Skeletal muscle tissue (tissue), 4 donors: ENCODE measurements around the gene RELA. TPM values are rescaled to one million over a fixed set of nuclear protein-coding genes. Genes with fewer than 3 reads are reported as not detected.
A peak's percentile ranks its signal among the peaks of the same experiment; 100 is the strongest.

Experiments
- H3K27ac ChIP-seq: one replicate; pipeline ENCODE4 v1.7.0; 2013; ENCODE audit warnings: mild to moderate bottlenecking, low read depth, low read length, inconsistent platforms
- H3K27me3 ChIP-seq, 3 donors: one replicate each; pipeline ENCODE4 v1.7.0; 2013; ENCODE audit warnings: low read length in 3 of 3; ENCODE audit not compliant: control insufficient read depth in 3 of 3, insufficient read depth in 3 of 3
- H3K36me3 ChIP-seq, 3 donors: one replicate each; pipeline ENCODE4 v1.7.0; 2013; ENCODE audit warnings: low read length in 3 of 3; ENCODE audit not compliant: control insufficient read depth in 3 of 3, insufficient read depth in 3 of 3
- H3K4me1 ChIP-seq, 3 donors: one replicate each; pipeline ENCODE4 v1.7.0; 2013; ENCODE audit warnings: low read length in 3 of 3, mild to moderate bottlenecking in 3 of 3; ENCODE audit not compliant: control insufficient read depth in 3 of 3, insufficient read depth in 3 of 3
- H3K4me3 ChIP-seq, 3 donors: one replicate each; pipeline ENCODE4 v1.7.0; 2013; ENCODE audit warnings: low read length in 3 of 3
- H3K9ac ChIP-seq, 3 donors: one replicate each; pipeline ENCODE4 v1.7.0; 2013; ENCODE audit warnings: low read length in 3 of 3, mild to moderate bottlenecking in 3 of 3, moderate library complexity in 2 of 3, low read depth in 1 of 3
- H3K9me3 ChIP-seq, 3 donors: one replicate each; pipeline ENCODE4 v1.7.0; 2013; ENCODE audit warnings: low read length in 3 of 3; ENCODE audit not compliant: control insufficient read depth in 3 of 3
- total RNA-seq: library from RNA; depleted of rRNA; stranded (reverse); fragments of >200 nt; gene quantifications from one replicate; pipeline ENCODE4 v1.2.3, GENCODE V29; 2014
- donor health status: Osteomylitis.

RELA gene
- total RNA-seq, 1 donor from 2014 or later = 13.0 TPM

DNA sequence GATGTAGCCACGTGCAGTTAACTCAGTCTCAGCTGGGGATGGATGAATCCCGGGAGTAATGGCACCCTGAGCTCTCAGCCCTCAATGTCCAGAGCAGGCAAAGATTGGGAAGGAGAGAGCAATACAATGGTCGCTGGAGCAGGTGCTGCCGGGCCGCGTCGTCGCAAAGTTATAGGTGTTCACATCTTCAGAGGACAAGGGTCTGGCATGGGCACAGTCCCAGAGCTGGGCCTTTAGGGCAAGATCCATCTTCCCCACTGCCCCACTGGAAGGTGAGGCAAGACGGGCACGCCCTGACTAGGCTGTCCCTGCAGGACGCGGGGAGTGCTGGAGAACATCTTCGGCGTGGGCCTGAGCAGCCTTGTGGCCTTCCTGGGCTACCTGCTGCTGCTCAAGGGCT, 39.5 kb downstream of the RELA start:
- Histone ChIP-seq H3K36me3 (peaks cover 74 to 88% (median 76%) of the 10 kb centered on the region in 3 donors), H3K9ac (no peak overlapping the region), H3K9me3 (no peaks in the 10 kb centered on the region), H3K27ac (no peak overlapping the region), H3K4me1 (no peaks in the 10 kb centered on the region), H3K27me3 (no peaks in the 10 kb centered on the region), H3K4me3 (no peak overlapping the region)

DNA sequence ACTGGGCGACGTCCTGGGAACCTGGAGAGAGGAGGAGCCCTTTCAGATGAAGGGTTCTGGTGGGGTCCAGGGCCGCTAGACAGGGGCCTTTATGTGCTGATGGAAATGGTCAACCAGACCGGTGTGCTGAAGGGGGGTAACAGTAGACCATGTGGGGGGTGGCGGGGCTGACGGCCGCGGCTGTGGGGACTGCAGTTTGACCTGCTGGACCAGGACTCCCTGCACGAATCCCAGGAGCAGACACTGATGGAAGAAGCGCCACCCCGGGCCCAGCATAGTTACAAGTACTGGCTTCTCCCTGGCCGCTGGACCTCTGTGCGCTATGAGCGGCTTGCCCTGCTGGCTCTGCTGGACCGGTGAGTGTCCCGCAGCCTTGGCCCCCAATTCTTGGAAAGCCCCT, 40.7 kb downstream of the RELA start:
- Histone ChIP-seq H3K27me3 (no peaks in the 10 kb centered on the region), H3K4me1 (peaks cover 5 to 6% (median 6%) of the 10 kb centered on the region in 3 donors), H3K27ac (no peak overlapping the region), H3K9me3 (no peaks in the 10 kb centered on the region), H3K4me3 (no peak overlapping the region), H3K36me3 (peaks cover 73 to 87% (median 74%) of the 10 kb centered on the region in 3 donors), H3K9ac (no peak overlapping the region)

GRCh38 chr11:65621460-65621859, 41.3 kb downstream of the RELA start:
- Histone ChIP-seq H3K9me3 (no peaks in the 10 kb centered on the region), H3K36me3 (peaks cover 68 to 81% (median 68%) of the 10 kb centered on the region in 3 donors), H3K9ac (no peak overlapping the region), H3K4me3 (no peak overlapping the region), H3K27me3 (no peaks in the 10 kb centered on the region), H3K4me1 (peaks cover 11 to 12% (median 11%) of the 10 kb centered on the region in 3 donors), H3K27ac (no peak overlapping the region)

DNA sequence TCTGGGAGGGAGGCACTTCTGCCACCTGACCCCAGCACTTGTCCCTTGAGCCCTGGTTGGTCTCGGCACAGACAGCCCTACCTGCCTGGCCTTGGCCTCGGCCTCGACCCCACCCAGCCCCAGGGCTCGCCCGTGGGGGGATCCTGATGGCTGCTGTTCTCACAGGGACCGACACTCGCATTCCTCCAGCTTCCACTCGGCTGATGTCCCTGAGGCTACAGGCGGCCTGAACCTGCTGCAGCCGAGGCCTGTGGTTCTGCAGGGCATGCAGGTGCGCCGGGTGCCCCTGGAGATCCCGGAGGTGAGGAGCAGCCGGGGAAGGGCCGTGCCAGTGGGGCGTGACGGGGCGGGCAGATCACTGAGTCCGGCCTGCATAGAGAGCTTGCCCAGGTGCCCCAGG, 42.0 kb downstream of the RELA start:
- Histone ChIP-seq H3K27me3 (no peaks in the 10 kb centered on the region), H3K4me3 (no peak overlapping the region), H3K27ac (no peak overlapping the region), H3K9ac (no peak overlapping the region), H3K36me3 (peaks cover 62 to 73% (median 62%) of the 10 kb centered on the region in 3 donors), H3K9me3 (no peaks in the 10 kb centered on the region), H3K4me1 (peaks cover 14 to 15% (median 14%) of the 10 kb centered on the region in 3 donors)

- H3K9me3 ChIP-seq = no peaks in the 10 kb centered on the region
- no peak overlapping the region for H3K27ac ChIP-seq
- peaks cover 52 to 62% (median 52%) of the 10 kb centered on the region in 3 donors for H3K36me3 ChIP-seq
- H3K4me3 ChIP-seq = no peak overlapping the region
- H3K27me3 ChIP-seq = no peaks in the 10 kb centered on the region
- H3K4me1 ChIP-seq = peaks cover 14 to 17% (median 17%) of the 10 kb centered on the region in 3 donors
- H3K9ac ChIP-seq = no peak overlapping the region
Observed at GRCh38 chr11:65619281-65619928, 43.3 kb downstream of the RELA start.

DNA sequence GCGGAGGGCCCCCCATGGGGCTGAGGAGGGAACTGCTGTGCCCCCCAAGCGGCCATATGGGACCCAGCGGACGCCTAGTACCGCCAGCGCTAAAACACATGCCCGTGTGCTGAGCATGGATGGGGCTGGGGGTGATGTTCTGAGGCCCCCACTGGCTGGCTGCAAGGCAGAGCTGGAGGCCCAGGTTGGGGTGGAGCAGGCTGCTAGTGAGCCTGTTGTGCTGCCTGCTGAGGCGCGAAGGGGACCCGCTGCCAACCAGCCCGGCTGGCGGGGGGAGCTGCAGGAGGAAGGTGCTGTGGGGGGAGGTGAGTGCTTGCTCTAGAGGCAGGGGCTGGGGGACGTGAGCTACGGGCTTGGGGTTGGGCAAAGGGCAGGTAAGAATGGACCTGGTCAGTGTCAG, 44.0 kb downstream of the RELA start:
- Histone ChIP-seq H3K4me1 (peaks cover 14 to 19% (median 19%) of the 10 kb centered on the region in 3 donors), H3K9me3 (no peaks in the 10 kb centered on the region), H3K4me3 (no peak overlapping the region), H3K9ac (no peak overlapping the region), H3K27ac (no peak overlapping the region), H3K36me3 (peaks cover 45 to 55% (median 46%) of the 10 kb centered on the region in 3 donors), H3K27me3 (no peaks in the 10 kb centered on the region)

DNA sequence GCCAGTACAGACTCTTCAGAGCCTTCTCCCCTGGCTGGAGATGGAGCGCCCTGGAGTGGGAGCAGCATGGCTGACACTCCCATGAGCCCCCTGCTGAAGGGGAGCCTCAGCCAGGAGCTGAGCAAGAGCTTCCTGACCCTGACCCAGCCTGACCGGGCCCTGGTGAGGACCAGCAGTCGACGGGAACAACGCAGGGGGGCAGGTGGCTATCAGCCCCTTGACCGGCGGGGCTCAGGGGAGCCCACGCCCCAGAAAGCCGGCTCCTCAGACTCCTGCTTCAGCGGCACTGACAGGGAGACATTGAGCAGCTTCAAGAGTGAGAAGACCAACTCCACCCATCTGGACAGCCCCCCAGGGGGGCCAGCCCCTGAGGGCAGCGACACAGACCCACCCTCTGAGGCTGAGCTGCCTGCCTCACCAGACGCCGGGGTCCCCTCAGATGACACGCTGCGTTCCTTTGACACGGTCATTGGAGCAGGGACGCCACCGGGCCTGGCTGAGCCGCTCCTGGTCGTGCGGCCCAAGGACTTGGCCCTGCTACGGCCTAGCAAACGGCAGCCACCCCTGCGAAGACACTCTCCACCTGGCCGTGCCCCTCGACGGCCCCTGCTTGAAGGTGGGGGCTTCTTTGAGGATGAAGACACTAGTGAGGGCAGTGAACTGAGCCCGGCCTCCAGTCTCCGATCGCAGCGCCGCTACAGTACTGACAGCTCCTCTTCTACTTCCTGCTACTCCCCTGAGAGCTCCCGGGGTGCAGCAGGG, 44.5 kb downstream of the RELA start:
- Histone ChIP-seq H3K27ac (no peak overlapping the region), H3K4me1 (peaks cover 17 to 22% (median 21%) of the 10 kb centered on the region in 3 donors), H3K27me3 (no peaks in the 10 kb centered on the region), H3K36me3 (peaks cover 39 to 49% (median 43%) of the 10 kb centered on the region in 3 donors), H3K4me3 (no peak overlapping the region), H3K9ac (no peak overlapping the region), H3K9me3 (no peaks in the 10 kb centered on the region)

DNA sequence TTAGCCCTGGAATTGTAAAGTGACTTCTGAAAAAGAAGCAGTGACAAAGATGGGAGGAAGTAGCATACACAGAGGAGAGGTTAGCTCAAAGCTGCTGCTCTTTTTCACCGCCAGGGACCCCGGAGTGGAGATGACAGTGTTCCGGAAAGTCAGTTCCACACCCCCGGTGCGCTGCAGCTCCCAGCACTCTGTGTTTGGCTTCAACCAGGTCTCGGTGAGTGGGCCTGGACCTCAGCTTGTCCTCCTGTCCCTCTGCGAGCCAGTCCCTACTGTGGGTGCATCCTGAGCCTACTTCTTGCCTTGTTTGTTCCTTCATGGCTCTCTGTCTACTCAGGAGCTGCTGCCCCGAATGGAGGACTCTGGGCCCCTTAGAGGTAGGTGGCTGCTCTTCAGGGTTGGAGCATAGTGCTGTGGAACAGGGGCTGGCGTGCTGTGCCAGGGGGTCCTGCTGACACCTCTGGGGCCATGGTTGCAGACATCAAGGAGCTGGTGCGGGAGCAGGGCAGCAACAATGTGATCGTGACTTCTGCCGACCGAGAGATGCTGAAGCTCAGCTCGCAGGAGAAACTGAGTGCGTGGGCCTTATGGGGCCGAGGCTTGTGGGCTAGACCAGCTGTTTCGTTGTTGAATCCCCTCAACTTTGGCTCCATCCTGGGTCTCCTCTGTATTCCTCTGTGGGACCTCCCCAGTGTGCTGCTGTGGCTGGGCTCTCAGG, 45.4 kb downstream of the RELA start:
- Histone ChIP-seq H3K4me3 (peak overlapping the region; percentile 68 to 80 (median 79)), H3K27me3 (no peaks in the 10 kb centered on the region), H3K36me3 (peaks cover 36 to 45% (median 43%) of the 10 kb centered on the region in 3 donors), H3K27ac (no peak overlapping the region), H3K9me3 (no peaks in the 10 kb centered on the region), H3K4me1 (peaks cover 26 to 31% (median 30%) of the 10 kb centered on the region in 3 donors), H3K9ac (peak overlapping the region in 2 of 3 donors; percentile 80 to 87)

GRCh38 chr11:65616575-65617001, 46.1 kb downstream of the RELA start:
- Histone ChIP-seq H3K27ac (peak overlapping the region; percentile 92), H3K4me1 (peaks cover 33 to 38% (median 36%) of the 10 kb centered on the region in 3 donors), H3K4me3 (peak overlapping the region; percentile 68 to 80 (median 79)), H3K9me3 (no peaks in the 10 kb centered on the region), H3K9ac (peak overlapping the region; percentile 73 to 87 (median 80)), H3K36me3 (peaks cover 36 to 43% (median 38%) of the 10 kb centered on the region in 3 donors), H3K27me3 (no peaks in the 10 kb centered on the region)
